ENCODE data around the gene ZNF592. TPM values are rescaled to one million over a fixed set of nuclear protein-coding genes. Genes with fewer than 3 reads are reported as not detected.

The ZNF592 gene
- total RNA-seq, 1 donor from 2014 or later, result 29.9 TPM

DNA sequence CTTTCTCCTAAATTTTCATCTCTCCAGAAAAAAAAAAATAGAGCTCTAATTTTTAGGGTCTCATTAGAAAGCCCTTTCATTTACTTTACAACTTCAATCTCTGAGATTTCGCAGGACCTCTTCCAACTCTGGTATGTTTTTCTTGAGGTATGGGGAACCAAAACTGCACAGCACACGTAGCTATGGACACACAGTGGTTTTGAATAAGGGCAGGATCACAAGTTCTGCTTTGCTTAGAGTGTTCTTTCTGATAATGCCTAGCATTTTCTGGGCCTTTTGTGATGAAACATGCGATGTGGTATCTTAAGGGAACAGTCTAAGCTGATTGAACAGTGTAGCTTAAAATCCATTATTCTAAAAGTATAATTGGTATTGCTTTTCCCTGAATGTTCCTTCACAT lies 25.3 kb downstream of the ZNF592 start:
- no peak for DNase-seq (ENCODE audit: low spot score)
- Mint-ChIP-seq H3K9me3 (no peaks in the 10 kb centered on the region), H3K27ac (no peak overlapping the region), H3K4me3 (no peak overlapping the region), H3K36me3 (ENCODE audit: low read depth) (peaks cover 33% of the 10 kb centered on the region), H3K4me1 (ENCODE audit: low read depth) (peaks cover 16% of the 10 kb centered on the region), H3K27me3 (ENCODE audit: insufficient read depth) (no peaks in the 10 kb centered on the region)
- intact Hi-C loops (cut with micrococcal nuclease), result no loop called here

DNA sequence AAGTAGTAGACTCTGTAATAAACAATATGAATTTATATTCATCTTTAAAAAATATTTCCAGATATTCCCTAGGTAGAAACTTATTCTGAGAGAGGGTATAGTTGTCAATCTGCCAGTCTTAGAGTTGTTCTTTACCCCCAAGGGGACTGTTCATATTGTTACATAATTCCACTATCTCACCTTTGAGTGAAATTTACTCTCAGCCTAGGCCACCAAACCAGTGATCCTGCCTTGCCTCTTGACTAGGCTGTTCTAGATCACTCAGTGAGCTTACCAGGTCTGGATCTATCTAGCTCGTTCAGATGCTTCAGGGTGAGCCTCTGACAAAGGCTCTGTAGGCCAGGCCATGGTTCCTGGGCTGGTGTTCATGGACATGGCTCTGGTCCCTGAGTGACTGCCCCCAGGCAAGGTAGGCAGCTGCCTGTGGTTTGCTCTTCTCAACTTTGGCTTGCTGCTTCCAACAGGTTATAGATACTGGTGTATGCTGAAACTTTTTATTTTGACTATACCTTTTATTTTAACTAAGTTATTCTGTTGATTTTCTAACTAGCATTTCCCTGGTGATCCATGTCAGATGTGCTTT lies 27.6 kb downstream of the ZNF592 start:
- H3K36me3 Mint-ChIP-seq (ENCODE audit: low read depth), result peaks cover 18% of the 10 kb centered on the region
- intact Hi-C loops (cut with micrococcal nuclease), result no loop called here
- no peaks in the 10 kb centered on the region for H3K27me3 Mint-ChIP-seq (ENCODE audit: insufficient read depth)
- no peak overlapping the region for H3K4me3 Mint-ChIP-seq
- peaks cover 9% of the 10 kb centered on the region for H3K4me1 Mint-ChIP-seq (ENCODE audit: low read depth)
- H3K9me3 Mint-ChIP-seq, result no peaks in the 10 kb centered on the region
- no peak overlapping the region for H3K27ac Mint-ChIP-seq
- no peak for DNase-seq (ENCODE audit: low spot score)

DNA sequence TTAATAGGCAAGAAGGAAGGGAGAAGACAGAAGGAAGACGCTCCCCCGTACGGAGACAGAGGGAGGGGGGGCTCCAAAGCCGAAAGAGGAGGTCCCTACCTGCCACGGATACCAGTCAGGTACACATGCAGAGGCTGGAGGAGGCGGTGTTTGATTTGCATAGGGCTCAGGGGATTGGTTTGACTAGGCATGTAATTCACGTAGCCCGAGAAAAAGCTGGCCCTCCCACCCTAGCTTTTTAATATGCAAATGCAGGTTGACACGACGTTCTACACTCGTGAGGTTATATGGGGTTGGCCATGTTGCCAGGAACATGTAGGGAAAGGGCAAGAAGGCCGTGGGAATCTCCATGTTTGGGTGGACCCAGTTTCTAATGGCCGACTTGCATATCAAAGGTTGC lies 29.8 kb downstream of the ZNF592 start:
- H3K27me3 Mint-ChIP-seq (ENCODE audit: insufficient read depth), result no peaks in the 10 kb centered on the region
- peaks cover 23% of the 10 kb centered on the region for H3K4me1 Mint-ChIP-seq (ENCODE audit: low read depth)
- no peak for DNase-seq (ENCODE audit: low spot score)
- no peak overlapping the region for H3K27ac Mint-ChIP-seq
- peaks cover 25% of the 10 kb centered on the region for H3K36me3 Mint-ChIP-seq (ENCODE audit: low read depth)
- no peaks in the 10 kb centered on the region for H3K9me3 Mint-ChIP-seq
- H3K4me3 Mint-ChIP-seq, result no peak overlapping the region
- intact Hi-C loops (cut with micrococcal nuclease), result no loop called here

DNA sequence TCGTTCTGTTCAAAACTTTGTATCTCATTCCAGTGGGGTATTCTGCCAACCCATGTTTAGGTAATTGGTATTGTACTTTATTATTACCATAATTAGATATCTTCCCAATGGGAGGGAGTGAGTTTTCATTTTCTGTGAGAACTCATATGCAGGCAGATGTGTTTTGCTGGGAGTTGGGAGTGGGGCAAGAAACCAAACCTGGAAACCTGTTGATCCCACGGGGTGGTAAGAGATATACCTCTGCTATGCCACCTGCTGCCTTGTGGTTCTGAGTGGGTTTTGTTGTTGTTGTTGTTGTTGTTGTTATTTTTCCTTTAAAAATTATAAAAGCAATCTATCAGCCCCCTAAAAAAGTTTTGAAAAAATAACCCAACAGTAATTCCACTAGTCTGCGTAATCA lies 32.1 kb downstream of the ZNF592 start:
- no peak overlapping the region for H3K27ac Mint-ChIP-seq
- H3K4me3 Mint-ChIP-seq, result no peak overlapping the region
- H3K36me3 Mint-ChIP-seq (ENCODE audit: low read depth), result peaks cover 34% of the 10 kb centered on the region

DNA sequence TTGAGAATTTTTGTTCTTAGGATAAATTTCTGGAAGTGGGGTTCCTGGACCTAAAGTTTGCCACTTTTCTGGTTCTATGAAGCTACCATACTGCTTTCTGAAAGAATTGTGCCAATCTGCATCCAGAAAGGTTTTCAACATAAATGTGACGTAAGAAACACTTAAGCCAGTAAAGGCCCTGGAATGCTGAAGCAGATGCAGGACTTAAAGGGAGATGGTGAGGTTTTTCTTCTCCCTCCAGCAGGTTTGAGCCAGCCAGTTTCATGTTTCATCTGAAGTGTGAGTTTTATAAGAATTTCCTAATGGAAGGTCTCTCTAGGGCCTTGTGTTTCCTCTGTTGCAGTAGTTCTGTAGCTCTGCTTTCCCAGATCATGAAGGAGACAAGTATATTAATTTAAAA lies 33.1 kb downstream of the ZNF592 start:
- no peaks in the 10 kb centered on the region for H3K27me3 Mint-ChIP-seq (ENCODE audit: insufficient read depth)
- H3K36me3 Mint-ChIP-seq (ENCODE audit: low read depth), result peaks cover 40% of the 10 kb centered on the region
- intact Hi-C loops (cut with micrococcal nuclease), result no loop called here
- no peak for DNase-seq (ENCODE audit: low spot score)
- no peak overlapping the region for H3K4me3 Mint-ChIP-seq
- H3K27ac Mint-ChIP-seq, result no peak overlapping the region
- H3K9me3 Mint-ChIP-seq, result no peaks in the 10 kb centered on the region
- H3K4me1 Mint-ChIP-seq (ENCODE audit: low read depth), result peaks cover 23% of the 10 kb centered on the region

More for the DNA sequence above, 32.1 kb downstream of the ZNF592 start:
- no peak for DNase-seq (ENCODE audit: low spot score)
- H3K9me3 Mint-ChIP-seq, result no peaks in the 10 kb centered on the region
- no peaks in the 10 kb centered on the region for H3K27me3 Mint-ChIP-seq (ENCODE audit: insufficient read depth)
- H3K4me1 Mint-ChIP-seq (ENCODE audit: low read depth), result peaks cover 23% of the 10 kb centered on the region
- intact Hi-C loops (cut with micrococcal nuclease), result no loop called here

DNA sequence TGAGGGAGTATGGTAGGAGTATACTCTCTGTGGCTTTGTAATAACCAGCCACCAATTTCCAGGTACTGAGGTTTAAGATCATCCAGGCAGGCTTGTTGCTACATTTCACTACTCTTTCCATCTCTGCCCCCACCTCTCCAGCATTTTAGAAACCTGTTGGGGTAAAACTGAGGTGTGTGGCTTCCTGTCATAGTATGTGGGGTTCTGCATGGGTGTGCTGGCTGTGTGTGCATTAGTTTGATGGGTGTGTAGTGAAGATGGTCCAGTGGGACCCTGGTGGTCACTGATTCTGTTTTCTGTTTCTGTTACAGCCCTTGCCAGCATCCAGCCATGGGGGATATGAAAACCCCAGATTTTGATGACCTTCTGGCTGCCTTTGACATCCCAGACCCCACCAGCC lies 34.0 kb downstream of the ZNF592 start:
- intact Hi-C loops (cut with micrococcal nuclease), result no loop called here
- H3K27ac Mint-ChIP-seq, result no peak overlapping the region
- no peaks in the 10 kb centered on the region for H3K27me3 Mint-ChIP-seq (ENCODE audit: insufficient read depth)
- H3K36me3 Mint-ChIP-seq (ENCODE audit: low read depth), result peaks cover 41% of the 10 kb centered on the region
- peaks cover 23% of the 10 kb centered on the region for H3K4me1 Mint-ChIP-seq (ENCODE audit: low read depth)
- no peaks in the 10 kb centered on the region for H3K9me3 Mint-ChIP-seq
- no peak overlapping the region for H3K4me3 Mint-ChIP-seq
- DNase-seq (ENCODE audit: low spot score), result no peak

DNA sequence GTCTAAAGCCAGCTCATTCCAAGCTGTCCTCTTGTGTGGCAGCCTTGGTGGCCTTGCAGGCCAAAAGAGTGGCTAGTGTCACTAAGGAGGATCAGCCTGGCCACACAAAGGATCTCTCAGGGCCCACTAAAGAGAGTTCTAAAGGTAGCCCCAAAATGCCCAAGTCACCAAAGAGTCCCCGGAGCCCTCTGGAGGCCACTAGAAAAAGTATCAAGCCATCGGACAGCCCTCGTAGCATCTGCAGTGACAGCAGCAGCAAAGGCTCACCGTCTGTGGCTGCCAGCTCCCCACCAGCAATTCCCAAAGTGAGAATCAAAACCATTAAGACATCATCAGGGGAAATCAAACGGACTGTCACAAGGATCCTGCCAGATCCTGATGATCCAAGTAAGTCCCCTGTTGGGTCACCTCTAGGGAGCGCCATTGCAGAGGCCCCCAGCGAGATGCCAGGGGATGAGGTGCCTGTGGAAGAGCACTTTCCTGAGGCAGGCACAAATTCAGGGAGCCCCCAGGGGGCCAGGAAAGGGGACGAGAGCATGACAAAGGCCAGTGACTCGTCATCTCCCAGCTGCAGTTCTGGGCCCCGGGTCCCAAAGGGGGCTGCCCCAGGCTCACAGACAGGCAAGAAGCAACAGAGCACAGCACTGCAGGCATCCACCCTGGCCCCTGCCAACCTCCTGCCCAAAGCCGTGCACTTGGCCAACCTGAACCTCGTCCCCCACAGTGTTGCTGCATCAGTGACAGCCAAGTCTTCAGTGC lies 35.3 kb downstream of the ZNF592 start:
- DNase-seq (ENCODE audit: low spot score), result no peak
- intact Hi-C loops (cut with micrococcal nuclease), result no loop called here
- Mint-ChIP-seq H3K27ac (no peak overlapping the region), H3K4me3 (no peak overlapping the region), H3K4me1 (ENCODE audit: low read depth) (peaks cover 25% of the 10 kb centered on the region), H3K36me3 (ENCODE audit: low read depth) (peaks cover 37% of the 10 kb centered on the region), H3K27me3 (ENCODE audit: insufficient read depth) (no peaks in the 10 kb centered on the region), H3K9me3 (no peaks in the 10 kb centered on the region)

DNA sequence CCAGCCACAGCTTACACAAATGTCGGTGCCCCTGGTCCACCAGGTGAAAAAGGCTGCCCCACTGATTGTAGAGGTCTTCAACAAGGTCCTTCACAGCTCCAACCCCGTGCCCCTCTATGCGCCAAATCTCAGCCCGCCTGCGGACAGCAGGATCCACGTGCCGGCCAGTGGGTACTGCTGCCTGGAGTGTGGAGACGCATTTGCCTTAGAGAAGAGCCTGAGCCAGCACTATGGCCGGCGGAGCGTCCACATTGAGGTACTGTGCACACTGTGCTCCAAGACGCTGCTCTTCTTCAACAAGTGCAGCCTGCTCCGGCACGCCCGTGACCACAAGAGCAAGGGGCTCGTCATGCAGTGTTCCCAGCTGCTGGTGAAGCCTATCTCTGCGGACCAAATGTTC lies 35.9 kb downstream of the ZNF592 start:
- peaks cover 21% of the 10 kb centered on the region for H3K4me1 Mint-ChIP-seq (ENCODE audit: low read depth)

DNA sequence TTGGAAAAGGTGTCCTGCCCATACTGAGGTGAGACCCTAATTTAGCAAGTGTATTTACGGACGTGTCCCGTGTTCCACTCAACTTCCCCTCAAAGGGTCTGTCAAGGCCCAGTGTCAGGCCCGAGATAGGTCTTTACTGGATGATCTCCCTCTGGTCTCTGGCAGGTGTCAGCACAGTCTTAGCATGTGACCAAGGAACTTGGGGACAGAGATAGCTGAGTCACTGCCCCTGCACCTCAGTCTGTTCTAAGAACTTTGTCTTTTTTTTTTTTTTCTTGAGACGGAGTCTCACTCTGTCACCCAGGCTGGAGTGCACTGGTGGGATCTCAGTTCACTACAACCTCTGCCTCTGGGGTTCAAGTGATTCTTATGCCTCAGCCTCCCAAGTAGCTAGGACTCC lies 36.7 kb downstream of the ZNF592 start:
- Mint-ChIP-seq H3K4me3 (no peak overlapping the region), H3K36me3 (ENCODE audit: low read depth) (peaks cover 37% of the 10 kb centered on the region), H3K27me3 (ENCODE audit: insufficient read depth) (no peaks in the 10 kb centered on the region), H3K9me3 (no peaks in the 10 kb centered on the region), H3K4me1 (ENCODE audit: low read depth) (peaks cover 21% of the 10 kb centered on the region), H3K27ac (no peak overlapping the region)
- no peak for DNase-seq (ENCODE audit: low spot score)
- intact Hi-C loops (cut with micrococcal nuclease), result no loop called here

More for the DNA sequence above, 35.9 kb downstream of the ZNF592 start:
- Mint-ChIP-seq H3K27me3 (ENCODE audit: insufficient read depth) (no peaks in the 10 kb centered on the region), H3K4me3 (no peak overlapping the region), H3K36me3 (ENCODE audit: low read depth) (peaks cover 36% of the 10 kb centered on the region), H3K27ac (no peak overlapping the region), H3K9me3 (no peaks in the 10 kb centered on the region)
- intact Hi-C loops (cut with micrococcal nuclease), result no loop called here
- DNase-seq (ENCODE audit: low spot score), result no peak

DNA sequence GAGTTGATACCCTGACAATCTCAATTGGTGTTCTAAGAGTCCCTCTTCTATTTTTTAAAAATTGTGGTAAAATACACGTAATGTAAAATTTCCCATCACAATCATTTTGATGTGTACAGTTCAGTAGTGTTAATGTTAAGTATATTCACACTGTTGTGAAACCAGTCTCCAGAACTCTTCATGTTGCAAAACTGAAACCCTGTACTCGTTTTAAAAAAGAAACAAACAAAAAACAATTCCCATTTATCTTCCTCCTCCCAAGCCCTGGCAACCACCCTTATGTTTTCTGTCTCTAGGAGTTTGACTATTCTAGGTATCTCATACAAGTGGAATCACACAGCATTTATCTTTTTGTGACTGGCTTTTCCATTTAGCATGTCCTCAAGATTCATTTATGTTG lies 40.1 kb downstream of the ZNF592 start:
- H3K4me3 Mint-ChIP-seq, result no peak overlapping the region
- H3K9me3 Mint-ChIP-seq, result no peaks in the 10 kb centered on the region
- DNase-seq (ENCODE audit: low spot score), result no peak

DNA sequence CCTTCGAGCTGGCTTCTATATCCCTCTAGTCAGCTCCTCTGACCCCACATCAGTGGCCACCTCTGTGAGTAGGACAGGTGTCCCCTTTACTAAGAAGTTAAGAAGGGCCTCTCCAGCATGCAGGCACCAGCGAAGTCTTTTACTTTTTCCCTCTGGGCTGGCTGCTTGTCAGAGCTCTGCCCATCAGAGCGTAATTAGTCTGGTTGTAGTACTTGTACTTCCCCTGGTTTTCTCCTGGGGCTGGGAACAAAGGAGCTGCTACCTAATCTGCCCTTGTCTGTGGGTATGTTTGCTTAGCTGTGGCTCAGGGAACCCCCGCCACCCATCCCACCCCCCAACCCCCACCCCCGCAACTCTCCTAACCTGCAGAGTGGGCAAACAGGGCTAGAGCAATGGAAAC lies 41.4 kb downstream of the ZNF592 start:
- H3K9me3 Mint-ChIP-seq, result no peaks in the 10 kb centered on the region
- H3K27ac Mint-ChIP-seq, result no peak overlapping the region
- H3K27me3 Mint-ChIP-seq (ENCODE audit: insufficient read depth), result no peaks in the 10 kb centered on the region
- H3K4me1 Mint-ChIP-seq (ENCODE audit: low read depth), result peaks cover 11% of the 10 kb centered on the region
- no peak for DNase-seq (ENCODE audit: low spot score)
- peaks cover 29% of the 10 kb centered on the region for H3K36me3 Mint-ChIP-seq (ENCODE audit: low read depth)
- no peak overlapping the region for H3K4me3 Mint-ChIP-seq
- intact Hi-C loops (cut with micrococcal nuclease), result no loop called here

More for the DNA sequence above, 40.1 kb downstream of the ZNF592 start:
- H3K27ac Mint-ChIP-seq, result peak overlapping the region; percentile 51
- no peaks in the 10 kb centered on the region for H3K27me3 Mint-ChIP-seq (ENCODE audit: insufficient read depth)
- H3K4me1 Mint-ChIP-seq (ENCODE audit: low read depth), result peaks cover 11% of the 10 kb centered on the region
- intact Hi-C loops (cut with micrococcal nuclease), result no loop called here
- H3K36me3 Mint-ChIP-seq (ENCODE audit: low read depth), result peaks cover 40% of the 10 kb centered on the region

DNA sequence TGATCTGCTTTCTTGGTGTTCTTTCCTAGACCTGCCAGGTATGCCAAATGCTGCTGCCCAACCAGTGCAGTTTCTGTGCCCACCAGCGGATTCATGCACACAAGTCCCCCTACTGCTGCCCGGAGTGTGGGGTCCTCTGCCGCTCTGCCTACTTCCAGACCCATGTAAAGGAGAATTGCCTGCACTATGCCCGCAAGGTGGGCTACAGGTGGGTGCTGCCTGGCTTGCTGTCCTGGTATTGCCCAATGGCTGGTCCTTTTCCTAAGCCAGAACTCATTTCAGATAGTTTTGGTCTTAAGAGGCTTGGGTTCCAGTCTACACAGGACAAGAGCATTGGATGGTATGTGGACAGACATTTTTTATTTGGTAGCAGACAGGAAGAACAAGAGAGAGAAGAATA lies 42.3 kb downstream of the ZNF592 start:
- no peaks in the 10 kb centered on the region for H3K27me3 Mint-ChIP-seq (ENCODE audit: insufficient read depth)
- peaks cover 27% of the 10 kb centered on the region for H3K36me3 Mint-ChIP-seq (ENCODE audit: low read depth)
- no peak overlapping the region for H3K4me3 Mint-ChIP-seq
- intact Hi-C loops (cut with micrococcal nuclease), result no loop called here
- H3K4me1 Mint-ChIP-seq (ENCODE audit: low read depth), result peaks cover 11% of the 10 kb centered on the region
- H3K27ac Mint-ChIP-seq, result peak overlapping the region; percentile 56
- DNase-seq (ENCODE audit: low spot score), result no peak
- no peaks in the 10 kb centered on the region for H3K9me3 Mint-ChIP-seq

DNA sequence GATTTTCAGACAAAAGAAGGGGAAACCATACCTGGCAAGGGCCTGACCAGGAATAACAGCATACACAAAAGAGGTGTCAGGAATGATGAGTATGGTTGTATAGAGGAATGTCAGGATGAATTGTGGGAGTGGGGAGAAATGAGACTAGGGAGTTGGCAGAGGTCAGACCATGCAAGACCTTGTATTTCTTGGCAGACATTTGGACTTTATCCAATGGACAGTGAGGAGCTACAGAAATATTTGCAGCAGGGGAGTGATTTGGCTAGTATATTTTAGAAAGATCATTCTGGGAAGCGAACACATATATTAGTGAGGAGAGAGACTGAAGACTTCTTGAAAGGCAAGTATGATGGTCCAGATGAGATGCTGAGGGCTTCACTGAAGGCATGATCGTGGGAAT lies 43.4 kb downstream of the ZNF592 start:
- peaks cover 22% of the 10 kb centered on the region for H3K36me3 Mint-ChIP-seq (ENCODE audit: low read depth)

More for the DNA sequence above, 43.4 kb downstream of the ZNF592 start:
- no peak for DNase-seq (ENCODE audit: low spot score)
- no peaks in the 10 kb centered on the region for H3K27me3 Mint-ChIP-seq (ENCODE audit: insufficient read depth)
- H3K27ac Mint-ChIP-seq, result no peak overlapping the region
- no peaks in the 10 kb centered on the region for H3K9me3 Mint-ChIP-seq
- peaks cover 11% of the 10 kb centered on the region for H3K4me1 Mint-ChIP-seq (ENCODE audit: low read depth)
- H3K4me3 Mint-ChIP-seq, result no peak overlapping the region
- intact Hi-C loops (cut with micrococcal nuclease), result no loop called here
